ENCODE data around the gene SPNS3.

Gene SPNS3

DNA sequence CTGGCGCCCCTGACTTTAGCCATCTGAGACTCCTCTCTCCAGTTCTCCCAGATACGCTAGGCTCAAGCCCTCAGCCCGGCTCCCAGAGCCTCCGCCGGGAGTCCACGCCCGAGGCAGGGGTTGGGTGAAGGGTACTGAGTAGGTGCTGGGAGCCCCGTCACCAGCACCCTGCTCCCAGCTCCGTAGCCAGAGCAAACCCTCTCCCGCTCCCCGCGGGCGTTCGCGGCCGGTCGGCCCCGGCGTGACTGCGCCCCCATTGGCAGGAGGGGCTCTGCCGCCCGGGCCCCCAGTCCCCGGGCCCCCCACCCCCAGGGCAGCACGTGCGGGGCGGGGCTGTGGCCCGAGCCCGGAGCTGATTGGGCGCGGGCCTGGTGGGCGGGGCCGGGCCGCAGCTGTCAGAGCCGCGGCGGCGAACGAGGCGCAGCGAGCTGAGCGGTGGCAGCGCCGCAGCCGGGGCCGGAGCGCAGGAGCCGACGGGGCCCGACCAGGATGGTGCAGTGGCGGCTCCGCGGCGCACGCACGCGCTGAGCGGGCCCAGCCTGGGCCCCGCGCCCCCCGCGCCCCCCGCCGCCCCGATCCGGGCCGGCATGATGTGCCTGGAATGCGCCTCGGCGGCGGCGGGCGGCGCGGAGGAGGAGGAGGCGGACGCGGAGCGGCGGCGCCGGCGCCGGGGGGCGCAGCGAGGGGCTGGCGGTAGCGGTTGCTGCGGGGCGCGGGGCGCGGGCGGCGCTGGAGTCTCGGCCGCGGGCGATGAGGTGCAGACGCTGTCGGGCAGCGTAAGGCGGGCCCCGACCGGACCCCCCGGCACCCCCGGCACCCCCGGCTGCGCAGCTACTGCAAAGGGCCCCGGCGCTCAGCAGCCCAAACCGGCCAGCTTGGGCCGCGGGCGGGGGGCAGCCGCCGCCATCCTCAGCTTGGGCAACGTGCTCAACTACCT lies 65.0 kb downstream of the SPNS3 start, which contains the start of gene SPNS2:
TSS of gene SPNS2 (plus strand) at position 421 of the 937 bp plus-strand sequence. CDS start at position 588, 167 bp downstream.
- peak within 1 kb of the TSS; percentile 98 for H3K4me2 ChIP-seq
- no peaks in the 10 kb centered on the region for H3K36me3 ChIP-seq
- peak within 1 kb of the TSS; percentile 63 for H3K27ac ChIP-seq
- no peak for TF ChIP-seq Cebpa-rat (IDR thresholded peaks at IDR 0.05)
- no peaks in the 10 kb centered on the region for H3K27me3 ChIP-seq
- H3K9ac ChIP-seq = peak within 1 kb of the TSS; percentile 77
- H4K20me1 ChIP-seq = peaks cover 50% of the 10 kb centered on the region
- peaks cover 72% of the 10 kb centered on the region for H3K4me1 ChIP-seq
- H3K9me3 ChIP-seq = no peaks in the 10 kb centered on the region
- peak within 1 kb of the TSS; percentile 72 for H3K4me3 ChIP-seq

- peak overlapping the region; percentile 63 for H3K27ac ChIP-seq
- H4K20me1 ChIP-seq = peaks cover 59% of the 10 kb centered on the region
- no peaks in the 10 kb centered on the region for H3K9me3 ChIP-seq
- TF ChIP-seq Cebpa-rat (IDR thresholded peaks at IDR 0.05) = no peak
- no peaks in the 10 kb centered on the region for H3K36me3 ChIP-seq
- H3K9ac ChIP-seq = peak overlapping the region; percentile 77
- H3K4me1 ChIP-seq = peaks cover 81% of the 10 kb centered on the region
- H3K27me3 ChIP-seq = no peaks in the 10 kb centered on the region
- peak overlapping the region; percentile 98 for H3K4me2 ChIP-seq
- H3K4me3 ChIP-seq = peak overlapping the region; percentile 72
Measured at GRCh38 chr17:4499431-4500190, 65.9 kb downstream of the SPNS3 start.

DNA sequence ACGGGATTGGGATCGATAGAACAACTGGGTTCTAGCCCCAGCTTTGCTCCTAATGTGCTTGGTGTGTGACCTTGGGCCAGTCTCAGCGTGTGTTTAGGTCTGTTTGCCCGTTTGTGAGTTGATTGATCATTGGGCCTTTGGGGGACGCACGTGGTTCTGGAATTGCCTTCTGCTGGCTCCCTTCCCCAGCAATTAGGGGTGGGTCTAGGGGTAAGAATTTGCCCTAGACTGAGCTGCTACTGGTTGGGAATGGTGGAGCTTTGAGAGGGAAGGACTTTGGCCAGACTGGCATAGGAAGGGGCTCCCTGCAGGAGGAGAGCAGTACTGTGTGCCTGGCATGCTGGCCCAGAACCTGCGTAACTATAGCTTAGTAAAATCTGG lies 66.4 kb downstream of the SPNS3 start:
- Histone ChIP-seq H3K4me1 (peaks cover 87% of the 10 kb centered on the region), H3K4me2 (peak overlapping the region; percentile 98), H3K27ac (peak overlapping the region; percentile 63), H3K27me3 (no peaks in the 10 kb centered on the region), H3K9me3 (no peaks in the 10 kb centered on the region), H3K4me3 (peak overlapping the region; percentile 72), H3K9ac (peak overlapping the region; percentile 77), H4K20me1 (peaks cover 65% of the 10 kb centered on the region), H3K36me3 (no peaks in the 10 kb centered on the region)
- TF ChIP-seq Cebpa-rat (IDR thresholded peaks at IDR 0.05) = no peak

DNA sequence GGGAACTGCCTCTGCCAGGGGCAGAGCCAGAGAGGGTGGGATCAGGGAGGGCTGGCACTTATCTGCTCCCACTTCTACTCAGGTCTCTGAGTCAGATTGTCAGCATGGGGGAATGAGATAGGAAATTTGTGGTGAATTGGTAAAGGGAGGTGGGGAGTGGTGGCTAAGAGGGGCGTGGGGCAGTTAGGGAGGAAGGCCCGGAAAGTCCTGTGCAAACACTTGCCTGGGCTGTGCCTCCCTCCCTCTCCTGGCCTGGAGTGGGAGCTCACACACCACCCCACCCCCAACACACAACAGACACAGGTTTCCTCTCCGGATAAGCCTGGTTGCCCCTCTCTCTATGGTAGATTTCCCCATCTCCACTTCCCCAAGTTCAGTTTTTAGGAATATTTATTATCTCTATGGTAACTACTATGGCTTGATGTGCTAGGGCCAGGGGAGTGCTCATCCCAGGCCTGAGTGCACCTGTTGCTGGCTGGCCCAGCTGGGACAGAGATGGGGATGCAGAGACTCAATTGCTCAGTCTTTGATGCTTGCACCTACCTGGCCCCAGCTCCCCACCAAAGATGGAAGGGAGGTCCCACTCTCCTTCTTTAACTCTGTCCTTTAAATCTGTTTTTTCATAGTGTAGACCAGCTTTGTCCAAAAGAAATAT lies 67.7 kb downstream of the SPNS3 start:
- Histone ChIP-seq H4K20me1 (peaks cover 77% of the 10 kb centered on the region), H3K4me2 (peak overlapping the region; percentile 98), H3K27ac (no peak overlapping the region), H3K36me3 (no peaks in the 10 kb centered on the region), H3K9me3 (no peaks in the 10 kb centered on the region), H3K4me1 (peaks cover 89% of the 10 kb centered on the region), H3K4me3 (no peak overlapping the region), H3K27me3 (no peaks in the 10 kb centered on the region), H3K9ac (no peak overlapping the region)
- TF ChIP-seq Cebpa-rat (IDR thresholded peaks at IDR 0.05) = no peak

DNA sequence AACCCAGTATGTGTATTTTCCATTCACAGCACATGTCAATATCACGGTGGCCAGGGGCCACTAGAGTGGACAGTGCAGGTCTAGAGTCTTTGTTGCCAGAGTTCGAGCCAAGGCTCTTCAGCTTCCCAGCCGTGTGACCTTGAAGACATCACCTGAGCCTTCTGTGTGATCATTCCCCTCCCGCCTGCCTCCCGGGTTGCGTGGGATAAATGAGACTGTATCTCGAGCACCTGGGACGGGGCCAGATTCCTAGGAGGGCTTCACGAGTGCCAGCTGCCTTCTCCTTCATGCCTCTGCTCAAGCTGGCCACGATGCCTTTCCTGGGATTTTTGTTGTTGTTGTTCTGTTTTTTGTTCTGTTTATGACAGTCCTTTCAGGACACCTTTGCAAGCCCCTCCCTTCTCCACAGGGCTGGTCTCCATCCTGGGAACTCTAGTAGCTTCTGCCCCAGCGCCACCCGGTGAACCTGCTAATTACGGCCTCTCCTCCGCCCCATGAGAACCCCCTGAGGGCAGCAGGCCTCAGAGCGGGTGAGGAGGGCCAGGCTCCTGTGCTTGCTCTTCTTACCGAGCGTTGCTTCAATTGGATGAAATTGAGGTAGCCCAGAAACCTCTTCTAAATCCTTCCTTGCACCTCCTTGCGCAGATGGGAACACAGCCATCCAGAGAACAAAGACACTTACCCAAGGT lies 68.9 kb downstream of the SPNS3 start:
- Histone ChIP-seq H3K4me1 (peaks cover 84% of the 10 kb centered on the region), H3K4me2 (peak overlapping the region; percentile 82; the same call in 1 of the 2 replicates)

GRCh38 chr17:4503283-4504025 lies 69.7 kb downstream of the SPNS3 start:
- H3K27me3 ChIP-seq = no peaks in the 10 kb centered on the region
- H3K4me3 ChIP-seq = no peak overlapping the region
- no peaks in the 10 kb centered on the region for H3K9me3 ChIP-seq
- H3K4me2 ChIP-seq = peak overlapping the region; percentile 82
- peaks cover 83% of the 10 kb centered on the region for H3K4me1 ChIP-seq
- no peak overlapping the region for H3K9ac ChIP-seq
- H3K27ac ChIP-seq = 0 out of 2 replicates have a peak overlapping the region, but pooled peaks have one; percentile 54
- TF ChIP-seq Cebpa-rat (IDR thresholded peaks at IDR 0.05) = no peak
- peaks cover 84% of the 10 kb centered on the region for H4K20me1 ChIP-seq
- H3K36me3 ChIP-seq = no peaks in the 10 kb centered on the region

More for the DNA sequence above, 68.9 kb downstream of the SPNS3 start:
- Histone ChIP-seq H3K9me3 (no peaks in the 10 kb centered on the region), H4K20me1 (peaks cover 84% of the 10 kb centered on the region), H3K27me3 (no peaks in the 10 kb centered on the region), H3K9ac (no peak overlapping the region), H3K4me3 (no peak overlapping the region), H3K36me3 (no peaks in the 10 kb centered on the region), H3K27ac (no peak overlapping the region)
- TF ChIP-seq Cebpa-rat (IDR thresholded peaks at IDR 0.05) = no peak

- no peaks in the 10 kb centered on the region for H3K9me3 ChIP-seq
- no peak overlapping the region for H3K9ac ChIP-seq
- H3K4me2 ChIP-seq = peak overlapping the region; percentile 82
- no peak for TF ChIP-seq Cebpa-rat (IDR thresholded peaks at IDR 0.05)
- H3K36me3 ChIP-seq = no peaks in the 10 kb centered on the region
- peaks cover 92% of the 10 kb centered on the region for H4K20me1 ChIP-seq
- peaks cover 89% of the 10 kb centered on the region for H3K4me1 ChIP-seq
- H3K4me3 ChIP-seq = no peak overlapping the region
- H3K27ac ChIP-seq = peak overlapping the region; percentile 54; the same call in 1 of the 2 replicates
- H3K27me3 ChIP-seq = no peaks in the 10 kb centered on the region
Measured at GRCh38 chr17:4504188-4504587, 70.4 kb downstream of the SPNS3 start.

GRCh38 chr17:4505187-4505586 lies 71.4 kb downstream of the SPNS3 start:
- Histone ChIP-seq H3K4me2 (peak overlapping the region; percentile 82), H3K9ac (0 out of 2 replicates have a peak overlapping the region, but pooled peaks have one; percentile 23), H4K20me1 (peaks cover 99% of the 10 kb centered on the region), H3K36me3 (no peaks in the 10 kb centered on the region), H3K4me1 (peaks cover 91% of the 10 kb centered on the region), H3K27me3 (no peaks in the 10 kb centered on the region), H3K9me3 (no peaks in the 10 kb centered on the region), H3K4me3 (no peak overlapping the region), H3K27ac (peak overlapping the region; percentile 54)
- TF ChIP-seq Cebpa-rat (IDR thresholded peaks at IDR 0.05) = no peak
